ENCODE results near the gene MYBPC2. TPM values are rescaled to one million over a fixed set of nuclear protein-coding genes. Genes with fewer than 3 reads are reported as not detected.

The MYBPC2 gene
- total RNA-seq, 1 donor from 2014 or later, result not detected

- Histone ChIP-seq H3K27me3 (ENCODE audit: control insufficient read depth, insufficient read depth, low read length) (no peaks in the 10 kb centered on the region), H3K36me3 (ENCODE audit: control insufficient read depth, insufficient read depth, low read length) (no peaks in the 10 kb centered on the region), H3K4me3 (ENCODE audit: low read depth, low read length) (no peak overlapping the region)
- FAIRE-seq, result no peak
- TF ChIP-seq CTCF (IDR thresholded peaks at IDR 0.05; ENCODE audit: insufficient read depth, low read length, severe bottlenecking), result no peak
- DNase-seq (ENCODE audit: low read depth), result no peak
Measured at GRCh38 chr19:50460161-50460765, 27.6 kb downstream of the MYBPC2 start.

GRCh38 chr19:50461066-50461875, 28.6 kb downstream of the MYBPC2 start:
- FAIRE-seq, result no peak

DNA sequence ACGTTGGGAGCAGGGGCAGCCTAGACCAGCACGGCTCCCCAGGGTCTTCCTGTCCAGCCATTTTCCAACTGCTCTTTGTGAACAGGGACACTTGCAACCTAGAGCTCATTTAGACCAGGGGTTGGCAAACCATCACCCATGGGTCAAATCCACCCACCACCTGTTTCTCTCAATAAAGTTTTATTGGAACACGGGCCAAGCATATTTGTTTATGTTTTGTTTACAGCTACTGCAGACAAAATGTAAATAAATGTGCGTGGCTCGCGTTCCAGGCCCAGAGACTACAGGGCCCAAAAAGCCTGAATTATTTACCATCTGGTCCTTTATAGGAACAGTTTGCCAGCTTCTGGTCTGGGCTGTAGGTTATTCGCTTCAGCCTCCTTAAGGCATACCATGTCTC, 30.3 kb downstream of the MYBPC2 start:
- no peak for DNase-seq (ENCODE audit: low read depth)
- Histone ChIP-seq H3K36me3 (ENCODE audit: control insufficient read depth, insufficient read depth, low read length) (no peaks in the 10 kb centered on the region), H3K4me3 (ENCODE audit: low read depth, low read length) (no peak overlapping the region), H3K27me3 (ENCODE audit: control insufficient read depth, insufficient read depth, low read length) (no peaks in the 10 kb centered on the region)
- TF ChIP-seq CTCF (IDR thresholded peaks at IDR 0.05; ENCODE audit: insufficient read depth, low read length, severe bottlenecking), result no peak
- no peak for FAIRE-seq

More at GRCh38 chr19:50461066-50461875, 28.6 kb downstream of the MYBPC2 start:
- no peaks in the 10 kb centered on the region for H3K27me3 ChIP-seq (ENCODE audit: control insufficient read depth, insufficient read depth, low read length)
- no peak overlapping the region for H3K4me3 ChIP-seq (ENCODE audit: low read depth, low read length)
- DNase-seq (ENCODE audit: low read depth), result peak; percentile 36
- H3K36me3 ChIP-seq (ENCODE audit: control insufficient read depth, insufficient read depth, low read length), result no peaks in the 10 kb centered on the region
- peak; percentile 86 for TF ChIP-seq CTCF (IDR thresholded peaks at IDR 0.05; ENCODE audit: insufficient read depth, low read length, severe bottlenecking)

DNA sequence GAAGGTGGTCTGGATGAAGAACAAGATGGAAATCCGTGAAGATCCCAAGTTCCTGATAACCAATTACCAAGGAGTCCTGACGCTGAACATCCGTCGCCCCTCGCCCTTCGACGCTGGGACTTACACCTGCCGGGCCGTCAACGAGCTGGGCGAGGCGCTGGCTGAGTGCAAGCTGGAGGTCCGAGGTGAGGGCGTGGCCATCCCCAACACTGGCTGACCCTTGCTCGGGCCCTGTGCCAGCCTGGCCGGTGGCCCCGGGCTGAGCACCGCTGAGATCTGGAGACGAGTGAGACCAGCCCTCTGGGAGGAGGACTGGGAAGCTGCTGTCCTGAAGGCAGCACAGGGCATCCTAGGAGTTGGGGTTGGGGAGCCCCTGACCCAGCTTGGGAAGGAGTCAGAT, 31.7 kb downstream of the MYBPC2 start:
- Histone ChIP-seq H3K4me3 (ENCODE audit: low read depth, low read length) (no peak overlapping the region), H3K36me3 (ENCODE audit: control insufficient read depth, insufficient read depth, low read length) (no peaks in the 10 kb centered on the region), H3K27me3 (ENCODE audit: control insufficient read depth, insufficient read depth, low read length) (no peaks in the 10 kb centered on the region)
- FAIRE-seq, result no peak
- DNase-seq (ENCODE audit: low read depth), result no peak
- no peak for TF ChIP-seq CTCF (IDR thresholded peaks at IDR 0.05; ENCODE audit: insufficient read depth, low read length, severe bottlenecking)

DNA sequence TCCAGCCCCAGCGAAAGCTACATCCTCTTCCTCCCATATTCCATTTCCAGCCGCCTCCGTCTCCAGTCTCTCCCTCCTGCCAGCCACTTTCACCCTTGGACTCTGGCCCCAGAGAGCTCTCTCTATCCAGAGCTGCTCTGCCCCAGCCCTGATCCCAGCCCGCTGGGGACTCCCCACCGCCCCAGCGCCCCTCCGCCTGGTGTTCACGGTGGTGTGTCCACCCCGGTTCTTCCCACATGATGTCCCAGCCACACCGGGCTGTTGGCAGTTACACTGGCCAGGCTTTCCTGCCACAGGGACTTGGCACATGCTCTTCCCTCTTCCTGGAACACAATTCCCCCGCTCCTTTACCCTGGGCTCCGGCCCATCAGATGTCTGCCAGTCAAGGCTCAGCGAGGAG, 32.3 kb downstream of the MYBPC2 start:
- no peak for DNase-seq (ENCODE audit: low read depth)
- H3K4me3 ChIP-seq (ENCODE audit: low read depth, low read length), result no peak overlapping the region
- no peak for TF ChIP-seq CTCF (IDR thresholded peaks at IDR 0.05; ENCODE audit: insufficient read depth, low read length, severe bottlenecking)
- no peaks in the 10 kb centered on the region for H3K27me3 ChIP-seq (ENCODE audit: control insufficient read depth, insufficient read depth, low read length)
- no peaks in the 10 kb centered on the region for H3K36me3 ChIP-seq (ENCODE audit: control insufficient read depth, insufficient read depth, low read length)
- FAIRE-seq, result no peak

All from bronchial epithelial cell (primary cell).